Stimulated activated CD4-positive, alpha-beta T cell treated with anti-CD3 and anti-CD28 coated beads, Interleukin-1b, Interleukin-23, amount 100 ng/mL, for 4 hours (primary cell): ENCODE results near the gene EFNA2.
A peak's percentile ranks its signal among the peaks of the same experiment; 100 is the strongest.

ENCODE experiments used
- DNase-seq, 2 donors: peaks; one replicate each; pipeline ENCODE4 v3.0.0-alpha.2; 2020; ENCODE audit warnings: low read depth in 2 of 2

EFNA2 gene

GRCh38 chr19:1249298-1249989 is 36.2 kb upstream of the EFNA2 start:
- peak; percentile 94 to 96 for DNase-seq

GRCh38 chr19:1249990-1250436 is 35.7 kb upstream of the EFNA2 start:
- DNase-seq: no peak

GRCh38 chr19:1250437-1251260 is 35.0 kb upstream of the EFNA2 start:
- DNase-seq: no peak

GRCh38 chr19:1251330-1252220 is 34.1 kb upstream of the EFNA2 start:
- DNase-seq: peak in 1 of 2 donors; percentile 52

GRCh38 chr19:1252221-1252820 is 33.4 kb upstream of the EFNA2 start:
- DNase-seq: no peak

- DNase-seq: peak in 1 of 2 donors; percentile 62
Measured at GRCh38 chr19:1252821-1253513, 32.7 kb upstream of the EFNA2 start.

GRCh38 chr19:1253514-1254080 is 32.1 kb upstream of the EFNA2 start:
- no peak for DNase-seq

- no peak for DNase-seq
Measured at GRCh38 chr19:1254081-1254527, 31.6 kb upstream of the EFNA2 start.

- DNase-seq: no peak
Measured at GRCh38 chr19:1254530-1255185, 31.0 kb upstream of the EFNA2 start.

GRCh38 chr19:1255186-1256161 is 30.2 kb upstream of the EFNA2 start:
- no peak for DNase-seq

GRCh38 chr19:1256646-1257474 is 28.8 kb upstream of the EFNA2 start:
- no peak for DNase-seq

GRCh38 chr19:1257475-1258162 is 28.1 kb upstream of the EFNA2 start:
- no peak for DNase-seq

GRCh38 chr19:1258163-1258492 is 27.5 kb upstream of the EFNA2 start:
- no peak for DNase-seq

GRCh38 chr19:1258707-1259205 is 26.9 kb upstream of the EFNA2 start:
- DNase-seq: no peak

GRCh38 chr19:1259206-1259875 is 26.3 kb upstream of the EFNA2 start:
- DNase-seq: no peak

GRCh38 chr19:1259876-1260748 is 25.6 kb upstream of the EFNA2 start:
- DNase-seq: no peak
